ENCODE data around the gene PSTPIP1.

PSTPIP1 gene

DNA sequence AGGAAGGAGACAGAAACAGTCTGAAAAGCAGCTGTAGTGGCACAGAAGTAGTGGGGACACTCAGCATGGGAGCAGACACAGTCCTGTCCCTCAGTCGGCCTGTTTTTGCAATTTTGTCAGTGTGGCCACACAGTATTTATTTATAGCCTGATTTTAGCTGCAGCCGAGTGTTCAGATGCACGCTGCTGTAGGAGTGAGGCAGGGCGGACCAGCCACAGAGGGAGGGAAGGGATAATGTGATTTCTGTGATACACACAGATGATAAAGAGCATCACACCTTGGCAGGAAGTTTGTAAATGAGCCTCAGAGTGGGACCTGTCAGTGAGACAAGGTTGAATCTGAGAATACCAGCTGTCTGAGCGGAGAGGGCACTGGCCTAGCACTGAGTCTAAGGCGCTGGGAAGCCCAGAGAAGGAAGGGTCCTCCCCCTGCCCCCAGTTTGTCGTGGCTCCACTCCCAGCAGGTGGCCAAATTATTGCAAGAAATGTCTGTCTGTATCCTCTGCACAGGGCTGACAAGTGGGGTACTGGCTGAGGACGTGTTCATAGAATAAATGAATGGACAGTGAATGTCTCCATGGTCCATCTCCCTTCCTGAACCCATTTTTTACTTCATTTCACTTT is 3.8 kb downstream of the PSTPIP1 start:
- no peak for DNase-seq (ENCODE audit: low spot score)
- in situ Hi-C loops (cut with MboI; ENCODE audit: low pct_unique_long_range_greater_than_20kb, low sequenced_read_pairs, unreplicated experiment): no loop called here
- TF ChIP-seq, protein P1, sequence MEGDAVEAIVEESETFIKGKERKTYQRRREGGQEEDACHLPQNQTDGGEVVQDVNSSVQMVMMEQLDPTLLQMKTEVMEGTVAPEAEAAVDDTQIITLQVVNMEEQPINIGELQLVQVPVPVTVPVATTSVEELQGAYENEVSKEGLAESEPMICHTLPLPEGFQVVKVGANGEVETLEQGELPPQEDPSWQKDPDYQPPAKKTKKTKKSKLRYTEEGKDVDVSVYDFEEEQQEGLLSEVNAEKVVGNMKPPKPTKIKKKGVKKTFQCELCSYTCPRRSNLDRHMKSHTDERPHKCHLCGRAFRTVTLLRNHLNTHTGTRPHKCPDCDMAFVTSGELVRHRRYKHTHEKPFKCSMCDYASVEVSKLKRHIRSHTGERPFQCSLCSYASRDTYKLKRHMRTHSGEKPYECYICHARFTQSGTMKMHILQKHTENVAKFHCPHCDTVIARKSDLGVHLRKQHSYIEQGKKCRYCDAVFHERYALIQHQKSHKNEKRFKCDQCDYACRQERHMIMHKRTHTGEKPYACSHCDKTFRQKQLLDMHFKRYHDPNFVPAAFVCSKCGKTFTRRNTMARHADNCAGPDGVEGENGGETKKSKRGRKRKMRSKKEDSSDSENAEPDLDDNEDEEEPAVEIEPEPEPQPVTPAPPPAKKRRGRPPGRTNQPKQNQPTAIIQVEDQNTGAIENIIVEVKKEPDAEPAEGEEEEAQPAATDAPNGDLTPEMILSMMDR (IDR thresholded peaks at IDR 0.05; ENCODE audit: extremely low read depth, insufficient read depth, missing control alignments): no peak

DNA sequence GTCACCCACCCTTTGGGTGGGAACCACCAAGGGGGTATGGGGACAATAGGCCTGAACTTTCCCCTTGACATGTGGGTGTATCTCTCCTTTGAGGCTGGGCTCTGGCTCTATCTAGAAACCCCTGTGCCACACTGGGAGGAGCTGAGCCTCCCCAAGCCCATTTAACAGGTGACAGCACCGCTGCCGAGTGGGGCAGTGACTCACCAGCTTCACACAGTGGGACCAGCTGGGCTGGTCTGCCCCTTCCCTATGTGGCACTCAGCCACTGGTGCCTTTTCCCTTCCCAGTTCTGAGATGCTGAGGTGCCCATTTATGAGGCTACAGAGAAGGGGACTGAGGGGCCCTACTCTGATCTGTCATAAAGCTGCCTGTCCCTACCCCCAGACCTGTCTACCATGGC is 5.1 kb downstream of the PSTPIP1 start:
- no peak for DNase-seq (ENCODE audit: low spot score)
- TF ChIP-seq, protein P1 (IDR thresholded peaks at IDR 0.05; ENCODE audit: extremely low read depth, insufficient read depth, missing control alignments): no peak
- in situ Hi-C loops (cut with MboI; ENCODE audit: low pct_unique_long_range_greater_than_20kb, low sequenced_read_pairs, unreplicated experiment): no loop called here

DNA sequence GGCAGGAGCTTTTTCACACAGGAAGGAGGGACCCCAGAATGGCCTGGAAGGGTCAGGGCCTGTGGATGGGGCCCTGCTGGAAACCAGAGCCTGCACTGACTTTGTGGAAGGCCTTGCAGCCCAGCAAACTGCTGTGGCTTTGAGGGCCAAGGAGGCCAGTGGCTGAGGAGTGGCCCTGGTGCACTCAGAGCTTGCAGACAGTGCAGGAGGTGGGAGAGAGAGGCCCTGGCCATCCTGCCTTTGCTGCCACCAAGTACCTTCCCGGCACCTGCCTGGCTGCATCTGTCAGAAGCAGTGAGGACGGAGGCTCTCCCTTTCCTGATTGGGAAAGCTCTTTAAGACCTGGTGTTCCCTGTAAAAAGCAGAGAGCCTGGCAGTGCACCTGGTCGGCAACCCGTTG is 6.4 kb downstream of the PSTPIP1 start:
- TF ChIP-seq, protein P1 (IDR thresholded peaks at IDR 0.05; ENCODE audit: extremely low read depth, insufficient read depth, missing control alignments): no peak
- no peak for DNase-seq (ENCODE audit: low spot score)

DNA sequence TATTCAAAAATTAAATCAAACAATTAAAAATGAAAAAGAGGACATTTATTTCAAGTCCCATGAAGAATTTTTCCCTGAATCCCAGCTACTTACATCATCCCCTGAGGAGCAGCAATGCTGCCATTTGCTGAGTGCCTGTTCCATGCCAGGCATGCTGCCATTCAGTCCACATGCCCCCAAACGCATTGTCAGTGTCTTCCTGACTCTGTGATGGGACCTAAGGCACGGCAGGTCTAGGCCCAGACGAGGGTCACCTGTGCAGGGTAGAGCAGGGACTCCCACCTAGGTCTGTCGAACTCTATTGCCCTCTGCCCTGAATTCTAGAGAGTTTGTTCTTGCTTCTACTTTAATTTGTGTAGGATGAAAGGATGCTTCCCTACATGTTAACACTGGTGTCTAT is 7.0 kb downstream of the PSTPIP1 start:
- TF ChIP-seq, protein P1 (IDR thresholded peaks at IDR 0.05; ENCODE audit: extremely low read depth, insufficient read depth, missing control alignments): no peak
- no peak for DNase-seq (ENCODE audit: low spot score)
- in situ Hi-C loops (cut with MboI; ENCODE audit: low pct_unique_long_range_greater_than_20kb, low sequenced_read_pairs, unreplicated experiment): no loop called here

More for the DNA sequence above, 6.4 kb downstream of the PSTPIP1 start:
- in situ Hi-C loops (cut with MboI; ENCODE audit: low pct_unique_long_range_greater_than_20kb, low sequenced_read_pairs, unreplicated experiment): no loop called here

DNA sequence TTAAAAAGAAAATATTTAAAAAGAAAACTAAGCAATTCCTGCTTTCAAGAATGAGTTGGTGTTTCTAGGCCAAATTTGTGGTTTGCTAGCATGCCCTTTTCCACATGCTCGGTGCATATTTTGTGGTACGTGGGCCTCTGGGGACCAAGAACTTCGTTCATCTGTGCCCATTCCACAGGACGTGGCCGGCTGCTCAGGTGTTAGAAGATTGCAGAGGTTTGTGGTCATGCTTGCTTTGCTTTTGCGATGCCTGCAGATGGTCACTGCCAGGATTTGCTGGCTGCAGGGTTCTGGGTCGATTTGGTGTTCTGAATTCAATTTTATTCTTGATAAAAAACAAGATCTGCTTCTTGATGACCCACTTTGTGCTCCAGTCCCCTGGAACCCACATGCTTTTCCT is 7.5 kb downstream of the PSTPIP1 start:
- in situ Hi-C loops (cut with MboI; ENCODE audit: low pct_unique_long_range_greater_than_20kb, low sequenced_read_pairs, unreplicated experiment): no loop called here
- no peak for DNase-seq (ENCODE audit: low spot score)
- TF ChIP-seq, protein P1 (IDR thresholded peaks at IDR 0.05; ENCODE audit: extremely low read depth, insufficient read depth, missing control alignments): no peak

DNA sequence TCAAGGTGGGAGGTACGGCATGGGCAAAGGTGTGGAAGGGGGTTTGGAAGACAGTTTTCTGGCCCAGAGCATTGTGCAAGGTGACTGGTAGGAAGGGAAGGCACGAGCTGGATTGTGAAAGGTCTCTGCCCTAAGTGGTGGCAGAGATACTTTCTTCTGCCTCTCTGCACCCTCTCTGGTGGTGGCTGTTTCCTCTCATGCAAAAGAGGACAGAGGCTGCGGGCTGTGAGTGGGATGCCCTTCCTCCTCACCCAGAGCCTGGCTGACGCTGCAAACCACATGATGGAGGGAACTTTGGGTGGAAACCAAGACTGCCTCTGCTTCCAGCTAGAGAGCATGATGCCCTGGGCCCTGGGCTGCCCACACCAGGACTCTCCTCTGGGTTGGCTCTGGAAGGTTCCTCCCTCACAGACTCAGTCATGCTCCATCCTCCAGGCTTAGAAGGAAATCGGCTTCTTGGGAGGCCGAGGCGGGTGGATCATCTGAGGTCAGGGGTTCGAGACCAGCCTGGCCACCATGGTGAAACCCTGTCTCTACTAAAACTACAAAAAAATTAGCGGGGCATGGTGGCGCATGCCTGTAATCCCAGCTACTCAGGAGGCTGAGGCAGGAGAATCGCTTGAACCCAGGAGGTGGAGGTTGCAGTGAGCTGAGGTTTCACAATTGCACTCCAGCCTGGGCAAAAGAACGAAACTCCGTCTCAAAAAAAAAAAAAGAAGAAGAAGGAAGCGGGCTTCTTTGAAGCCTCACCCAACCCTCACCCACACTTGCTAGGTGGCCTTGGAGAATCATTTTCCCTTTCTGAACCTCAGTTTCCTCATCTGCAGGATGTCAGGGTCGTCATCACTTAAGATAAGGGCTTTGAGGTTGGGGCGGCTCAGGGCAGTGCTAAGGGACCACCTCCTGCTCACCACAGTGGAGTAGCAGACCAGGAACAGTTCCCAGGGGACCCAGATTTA is 8.3 kb downstream of the PSTPIP1 start:
- peak; percentile 51 for DNase-seq (ENCODE audit: low spot score)
- TF ChIP-seq, protein P1 (IDR thresholded peaks at IDR 0.05; ENCODE audit: extremely low read depth, insufficient read depth, missing control alignments): no peak
- in situ Hi-C loops (cut with MboI; ENCODE audit: low pct_unique_long_range_greater_than_20kb, low sequenced_read_pairs, unreplicated experiment): no loop called here
